Suppressor macrophage (primary cell): Measurements from ENCODE around the gene TRIM59.
"Not testable (repeated sequence)": the region's sequence is repeated elsewhere in the genome, so short reads cannot be mapped to it uniquely, and the experiment has no call there.

Experiments used
- DNase-seq, 4 experiments: peaks; one replicate each; pipeline ENCODE4 v3.0.0-alpha.2; 2020 to 2022

TRIM59 gene

GRCh38 chr3:160455846-160456245 is 6.3 kb upstream of the TRIM59 start:
- DNase-seq = no peak

- no peak for DNase-seq
Observed at GRCh38 chr3:160454995-160455394, 5.4 kb upstream of the TRIM59 start.

GRCh38 chr3:160452251-160452650 is 2.7 kb upstream of the TRIM59 start:
- DNase-seq = not testable (repeated sequence)

- no peak for DNase-seq
Observed at GRCh38 chr3:160451602-160452001, 2.0 kb upstream of the TRIM59 start.

GRCh38 chr3:160450846-160451245 is 1.3 kb upstream of the TRIM59 start:
- DNase-seq = no peak

- peak; percentile 2 to 72 (median 54) for DNase-seq
Observed at GRCh38 chr3:160448845-160449635, 546 bp downstream of the TRIM59 start.

- no peak for DNase-seq
Observed at GRCh38 chr3:160447544-160447943, 2.0 kb downstream of the TRIM59 start.

- no peak for DNase-seq
Observed at GRCh38 chr3:160446522-160447056, 3.0 kb downstream of the TRIM59 start.

- DNase-seq = no peak
Observed at GRCh38 chr3:160445854-160446253, 3.7 kb downstream of the TRIM59 start.

GRCh38 chr3:160444411-160444810 is 5.2 kb downstream of the TRIM59 start:
- no peak for DNase-seq

GRCh38 chr3:160440687-160441086 is 8.9 kb downstream of the TRIM59 start:
- DNase-seq = no peak

GRCh38 chr3:160437083-160437455 is 12.5 kb downstream of the TRIM59 start:
- DNase-seq = no peak

GRCh38 chr3:160435747-160436146 is 13.8 kb downstream of the TRIM59 start:
- no peak for DNase-seq

GRCh38 chr3:160435095-160435494 is 14.5 kb downstream of the TRIM59 start:
- DNase-seq = no peak

- no peak for DNase-seq
Observed at GRCh38 chr3:160434071-160434470, 15.5 kb downstream of the TRIM59 start.

GRCh38 chr3:160427832-160428424 is 21.7 kb downstream of the TRIM59 start:
- DNase-seq = no peak

GRCh38 chr3:160417311-160417710 is 32.3 kb downstream of the TRIM59 start:
- no peak for DNase-seq

- peak; percentile 75 to 83 (median 82) for DNase-seq
Observed at GRCh38 chr3:160413613-160414248, 35.9 kb downstream of the TRIM59 start.

- no peak for DNase-seq
Observed at GRCh38 chr3:160412477-160412876, 37.1 kb downstream of the TRIM59 start.

GRCh38 chr3:160409812-160410610 is 39.6 kb downstream of the TRIM59 start:
- DNase-seq = no peak

GRCh38 chr3:160403796-160404470 is 45.7 kb downstream of the TRIM59 start:
- DNase-seq = peak in 2 of 4 experiments; percentile 32 to 35

- DNase-seq = no peak
Observed at GRCh38 chr3:160403028-160403545, 46.5 kb downstream of the TRIM59 start.
